ENCODE results near the gene KPTN. TPM values are rescaled to one million over a fixed set of nuclear protein-coding genes. Genes with fewer than 3 reads are reported as not detected.
A peak's percentile ranks its signal among the peaks of the same experiment; 100 is the strongest.

KPTN gene
- total RNA-seq, 1 experiment from 2014 or later = 8.0 TPM

GRCh38 chr19:47475465-47475864, 8.6 kb downstream of the KPTN start:
- ChIA-PET CTCF (no interaction called here), POLR2A (ENCODE audit: unreplicated experiment) (no interaction called here)
- Histone ChIP-seq H3K79me2 (ENCODE audit: low read length) (no peaks in the 10 kb centered on the region), H4K20me1 (ENCODE audit: low read length) (no peaks in the 10 kb centered on the region), H3K27ac (ENCODE audit: low read length) (no peak overlapping the region), H3K27me3 (ENCODE audit: low read length) (peaks cover 12% of the 10 kb centered on the region), H2AFZ (ENCODE audit: low read length) (no peak overlapping the region), H3K4me3 (ENCODE audit: low read length) (no peak overlapping the region), H3K4me2 (ENCODE audit: low read length) (no peak overlapping the region), H3F3A (ENCODE audit: low read length, unreplicated experiment) (no peaks in the 10 kb centered on the region), H3K9me2 (replicated peaks; ENCODE audit: low read length) (no peaks in the 10 kb centered on the region), H3K9ac (ENCODE audit: low read length) (no peak overlapping the region), H3K36me3 (ENCODE audit: low read depth, low read length) (no peaks in the 10 kb centered on the region), H3K9me3 (ENCODE audit: low read length) (no peaks in the 10 kb centered on the region), H3K4me1 (ENCODE audit: insufficient read depth, low read length) (no peaks in the 10 kb centered on the region)
- DNase-seq = no peak
- TF ChIP-seq EZH2phosphoT487 (IDR thresholded peaks at IDR 0.05; ENCODE audit: borderline replicate concordance, low read length) (no peak), EZH2 (IDR thresholded peaks at IDR 0.05; ENCODE audit: low read length, unreplicated experiment) (no peak)
- no peak for ATAC-seq
- BruUV-seq (replicated peaks) = no TSS peak
- intact Hi-C loops (cut with micrococcal nuclease) = no loop called here

- no peak overlapping the region for H3K9ac ChIP-seq (ENCODE audit: low read length)
- no peaks in the 10 kb centered on the region for H3K9me3 ChIP-seq (ENCODE audit: low read length)
- no peaks in the 10 kb centered on the region for H3K9me2 ChIP-seq (replicated peaks; ENCODE audit: low read length)
- H3K4me1 ChIP-seq (ENCODE audit: insufficient read depth, low read length) = no peaks in the 10 kb centered on the region
- H3K4me2 ChIP-seq (ENCODE audit: low read length) = no peak overlapping the region
- no peak overlapping the region for H3K27ac ChIP-seq (ENCODE audit: low read length)
- POLR2A ChIA-PET (ENCODE audit: unreplicated experiment) = no interaction called here
- CTCF ChIA-PET = no interaction called here
- no peaks in the 10 kb centered on the region for H4K20me1 ChIP-seq (ENCODE audit: low read length)
- H3K79me2 ChIP-seq (ENCODE audit: low read length) = no peaks in the 10 kb centered on the region
- H2AFZ ChIP-seq (ENCODE audit: low read length) = no peak overlapping the region
- no peak overlapping the region for H3K4me3 ChIP-seq (ENCODE audit: low read length)
- H3K36me3 ChIP-seq (ENCODE audit: low read depth, low read length) = no peaks in the 10 kb centered on the region
- ATAC-seq (no peak), DNase-seq (no peak)
- BruUV-seq (replicated peaks) = no TSS peak
- peaks cover 31% of the 10 kb centered on the region for H3K27me3 ChIP-seq (ENCODE audit: low read length)
- TF ChIP-seq EZH2phosphoT487 (IDR thresholded peaks at IDR 0.05; ENCODE audit: borderline replicate concordance, low read length) (no peak), CTCF (conservative IDR thresholded peaks at IDR 0.05; ENCODE audit: low read depth, low read length) (no peak), EZH2 (IDR thresholded peaks at IDR 0.05; ENCODE audit: low read length, unreplicated experiment) (no peak)
- intact Hi-C loops (cut with micrococcal nuclease) = no loop called here
- H3F3A ChIP-seq (ENCODE audit: low read length, unreplicated experiment) = no peaks in the 10 kb centered on the region
Measured at GRCh38 chr19:47473336-47473735, 10.7 kb downstream of the KPTN start.

- Histone ChIP-seq H3K9me3 (ENCODE audit: low read length) (no peaks in the 10 kb centered on the region), H2AFZ (ENCODE audit: low read length) (no peak within 1 kb of the TSS), H4K20me1 (ENCODE audit: low read length) (no peaks in the 10 kb centered on the region), H3K27me3 (ENCODE audit: low read length) (peaks cover 31% of the 10 kb centered on the region), H3F3A (ENCODE audit: low read length, unreplicated experiment) (no peaks in the 10 kb centered on the region), H3K27ac (ENCODE audit: low read length) (no peak within 1 kb of the TSS), H3K4me1 (ENCODE audit: insufficient read depth, low read length) (no peaks in the 10 kb centered on the region), H3K9me2 (replicated peaks; ENCODE audit: low read length) (no peaks in the 10 kb centered on the region), H3K4me3 (ENCODE audit: low read length) (no peak within 1 kb of the TSS), H3K79me2 (ENCODE audit: low read length) (no peaks in the 10 kb centered on the region), H3K9ac (ENCODE audit: low read length) (no peak within 1 kb of the TSS), H3K36me3 (ENCODE audit: low read depth, low read length) (no peaks in the 10 kb centered on the region), H3K4me2 (ENCODE audit: low read length) (no peak within 1 kb of the TSS)
- no TSS peak for BruUV-seq (replicated peaks)
- CTCF ChIA-PET = no interaction called here
- TF ChIP-seq EZH2 (IDR thresholded peaks at IDR 0.05; ENCODE audit: low read length, unreplicated experiment) = no peak
- TF ChIP-seq EZH2phosphoT487 (IDR thresholded peaks at IDR 0.05; ENCODE audit: borderline replicate concordance, low read length) = no peak
- no peak for TF ChIP-seq CTCF (conservative IDR thresholded peaks at IDR 0.05; ENCODE audit: low read depth, low read length)
- peak; percentile 49 for DNase-seq
- POLR2A ChIA-PET (ENCODE audit: unreplicated experiment) = no interaction called here
- no peak for ATAC-seq
- intact Hi-C loops (cut with micrococcal nuclease) = no loop called here
Measured at GRCh38 chr19:47471733-47472457, 12.1 kb downstream of the KPTN start, which contains the start of gene SLC8A2. Gene SLC8A2, minus strand, starts transcription at chr19:47471893. Its CDS starts 5,490 bp downstream, at chr19:47466403.

Data from PC-3 (cell line).